ENCODE results near the gene CCDC71L. TPM values are rescaled to one million over a fixed set of nuclear protein-coding genes. Genes with fewer than 3 reads are reported as not detected.
"Not testable (repeated sequence)": the region's sequence is repeated elsewhere in the genome, so short reads cannot be mapped to it uniquely, and the experiment has no call there.

CCDC71L gene
- total and polyA plus RNA-seq, 2 donors (not counting 1 experiment from before 2014, with no cell fraction given) = 11.7 to 29.5 TPM

- H2AFZ ChIP-seq (ENCODE audit: insufficient read depth, low read depth, low read length, poor library complexity, severe bottlenecking); H3K9ac ChIP-seq (ENCODE audit: low read length); H3K9me3 ChIP-seq (ENCODE audit: control extremely low read depth in 1 of 3, control insufficient read depth in 2 of 3, insufficient read depth in 1 of 3, low read length in 2 of 3); ATAC-seq (ENCODE audit: low read depth); H3K36me3 ChIP-seq (replicated peaks in 1 of 2; ENCODE audit: control extremely low read depth in 1 of 2, control insufficient read depth in 1 of 2, extremely low read depth in 1 of 2, insufficient read depth in 2 of 2, low read length in 1 of 2); intact Hi-C loops (cut with micrococcal nuclease); H3K4me1 Mint-ChIP-seq; H3K27ac Mint-ChIP-seq; H3K4me3 Mint-ChIP-seq; DNase-seq; H3K27ac ChIP-seq (ENCODE audit: low read length in 2 of 2); H3K27me3 Mint-ChIP-seq; H3K4me3 ChIP-seq (ENCODE audit: control extremely low read depth in 1 of 5, extremely low read depth in 1 of 5, insufficient read depth in 1 of 5, low read depth in 2 of 5, low read length in 4 of 5); H3K27me3 ChIP-seq (replicated peaks in 1 of 4; ENCODE audit: control extremely low read depth in 1 of 4, control insufficient read depth in 3 of 4, insufficient read depth in 4 of 4, low read length in 3 of 4); H3K9me3 Mint-ChIP-seq (ENCODE audit: insufficient read depth); H3K4me1 ChIP-seq (ENCODE audit: control insufficient read depth in 2 of 2, insufficient read depth in 2 of 2, low read length in 2 of 2); H3K79me2 ChIP-seq (ENCODE audit: control insufficient read depth, insufficient read depth, low read length); H3K4me2 ChIP-seq (replicated peaks; ENCODE audit: low read depth, low read length, poor library complexity, severe bottlenecking); POLR2A ChIA-PET; H4K20me1 ChIP-seq (ENCODE audit: control insufficient read depth, insufficient read depth, low read length, poor library complexity, severe bottlenecking): not testable (repeated sequence)
- CTCF ChIA-PET = interaction anchor here (0.9 kb wide), 1 partner anchor 9 kb away, joined by 3 read pairs; no protein-coding TSS in a partner anchor
- no CpG with 5 or more reads among the region's 2 CpGs for WGBS (ENCODE audit: insufficient coverage)
Measured at GRCh38 chr7:106673688-106674087, 12.7 kb upstream of the CCDC71L start.

GRCh38 chr7:106671930-106672329 lies 11.0 kb upstream of the CCDC71L start:
- WGBS (ENCODE audit: insufficient coverage) = 96% methylated on average over 7 of the region's 8 CpGs
- H3K4me2 ChIP-seq (replicated peaks; ENCODE audit: low read depth, low read length, poor library complexity, severe bottlenecking); intact Hi-C loops (cut with micrococcal nuclease); H3K36me3 ChIP-seq (replicated peaks in 1 of 2; ENCODE audit: control extremely low read depth in 1 of 2, control insufficient read depth in 1 of 2, extremely low read depth in 1 of 2, insufficient read depth in 2 of 2, low read length in 1 of 2); H3K9ac ChIP-seq (ENCODE audit: low read length); H3K4me1 Mint-ChIP-seq; H3K9me3 Mint-ChIP-seq (ENCODE audit: insufficient read depth); H3K27ac Mint-ChIP-seq; H4K20me1 ChIP-seq (ENCODE audit: control insufficient read depth, insufficient read depth, low read length, poor library complexity, severe bottlenecking); POLR2A ChIA-PET; H3K4me1 ChIP-seq (ENCODE audit: control insufficient read depth in 2 of 2, insufficient read depth in 2 of 2, low read length in 2 of 2); H2AFZ ChIP-seq (ENCODE audit: insufficient read depth, low read depth, low read length, poor library complexity, severe bottlenecking); H3K27me3 Mint-ChIP-seq; ATAC-seq (ENCODE audit: low read depth); H3K9me3 ChIP-seq (ENCODE audit: control extremely low read depth in 1 of 3, control insufficient read depth in 2 of 3, insufficient read depth in 1 of 3, low read length in 2 of 3); H3K4me3 ChIP-seq (ENCODE audit: control extremely low read depth in 1 of 5, extremely low read depth in 1 of 5, insufficient read depth in 1 of 5, low read depth in 2 of 5, low read length in 4 of 5); H3K79me2 ChIP-seq (ENCODE audit: control insufficient read depth, insufficient read depth, low read length); H3K27ac ChIP-seq (ENCODE audit: low read length in 2 of 2); H3K27me3 ChIP-seq (replicated peaks in 1 of 4; ENCODE audit: control extremely low read depth in 1 of 4, control insufficient read depth in 3 of 4, insufficient read depth in 4 of 4, low read length in 3 of 4); DNase-seq; H3K4me3 Mint-ChIP-seq: not testable (repeated sequence)
- CTCF ChIA-PET = interaction anchor here (1.2 to 3.8 kb wide), 2 partner anchors 11 to 64 kb away, joined by 4 to 21 read pairs; no protein-coding TSS in a partner anchor
